ENCODE data around the gene CLDN18.

Gene CLDN18

GRCh38 chr3:138079901-138080300 is 69.9 kb downstream of the CLDN18 start:
- no peak for DNase-seq
- no peak for ATAC-seq (replicated peaks)
- Mint-ChIP-seq H3K9me3 (no peaks in the 10 kb centered on the region), H3K4me1 (ENCODE audit: low read depth in 2 of 2) (peaks cover 8 to 10% of the 10 kb centered on the region in 2 donors), H3K36me3 (ENCODE audit: insufficient read depth) (no peaks in the 10 kb centered on the region), H3K27ac (no peak overlapping the region), H3K27me3 (peaks cover 11 to 71% of the 10 kb centered on the region in 2 donors), H3K4me3 (no peak overlapping the region)

- H3K27me3 Mint-ChIP-seq, result peaks cover 5 to 57% of the 10 kb centered on the region in 2 donors
- no peak for ATAC-seq (replicated peaks)
- H3K4me1 Mint-ChIP-seq (ENCODE audit: low read depth in 2 of 2), result peaks cover 8 to 10% of the 10 kb centered on the region in 2 donors
- H3K36me3 Mint-ChIP-seq (ENCODE audit: insufficient read depth), result no peaks in the 10 kb centered on the region
- H3K27ac Mint-ChIP-seq, result no peak overlapping the region
- H3K4me3 Mint-ChIP-seq, result no peak overlapping the region
- no peak for DNase-seq
- no peaks in the 10 kb centered on the region for H3K9me3 Mint-ChIP-seq
Observed at GRCh38 chr3:138081371-138082084, 71.6 kb downstream of the CLDN18 start.

- Mint-ChIP-seq H3K9me3 (no peaks in the 10 kb centered on the region), H3K4me3 (peak overlapping the region in 1 of 2 donors; percentile 47), H3K27me3 (peaks cover 5 to 57% of the 10 kb centered on the region in 2 donors), H3K4me1 (ENCODE audit: low read depth in 2 of 2) (peaks cover 8 to 10% of the 10 kb centered on the region in 2 donors), H3K27ac (peak overlapping the region in 1 of 2 donors; percentile 48), H3K36me3 (ENCODE audit: insufficient read depth) (no peaks in the 10 kb centered on the region)
- DNase-seq (no peak), ATAC-seq (replicated peaks) (peak; percentile 19)
Observed at GRCh38 chr3:138082085-138082991, 72.4 kb downstream of the CLDN18 start.

DNA sequence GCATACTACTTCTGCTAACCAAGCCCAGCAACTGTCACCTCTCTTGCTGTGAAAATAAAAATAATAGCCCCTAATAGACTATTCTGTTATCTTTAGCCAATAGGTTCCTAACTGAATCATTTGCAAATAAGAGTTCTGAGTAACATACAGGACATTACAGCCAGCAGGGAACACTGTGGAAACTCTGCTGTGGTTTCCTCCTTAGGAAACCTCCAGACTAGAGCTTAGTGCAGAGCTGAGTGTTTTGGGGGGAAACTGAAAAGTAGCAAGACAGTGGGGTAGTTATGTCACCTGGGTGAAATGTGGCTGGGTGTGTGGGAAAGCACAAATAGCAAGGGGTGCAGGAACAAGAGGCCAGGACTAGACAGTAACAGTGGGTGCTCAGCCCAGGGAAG is 73.0 kb downstream of the CLDN18 start:
- H3K4me1 Mint-ChIP-seq (ENCODE audit: low read depth in 2 of 2), result peaks cover 8 to 10% of the 10 kb centered on the region in 2 donors
- ATAC-seq (replicated peaks), result no peak
- H3K27ac Mint-ChIP-seq, result peak overlapping the region in 1 of 2 donors; percentile 48
- H3K27me3 Mint-ChIP-seq, result peaks cover 5 to 51% of the 10 kb centered on the region in 2 donors
- H3K9me3 Mint-ChIP-seq, result no peaks in the 10 kb centered on the region
- H3K36me3 Mint-ChIP-seq (ENCODE audit: insufficient read depth), result no peaks in the 10 kb centered on the region
- no peak overlapping the region for H3K4me3 Mint-ChIP-seq
- no peak for DNase-seq
